ENCODE data around the gene TAF1C. TPM values are rescaled to one million over a fixed set of nuclear protein-coding genes. Genes with fewer than 3 reads are reported as not detected.

TAF1C gene
- total and polyA plus RNA-seq, 10 of the 15 experiments (the other 5 are each of a cell fraction or from before 2014, with no cell fraction given), result 0.98 to 40.1 (median 15.4) TPM

- H3K4me1 ChIP-seq (ENCODE audit: control insufficient read depth, insufficient read depth, low read length), result peaks cover 2% of the 10 kb centered on the region; the same call in 1 of the 2 replicates
- H3K27me3 ChIP-seq (replicated peaks in 1 of 2; ENCODE audit: control insufficient read depth in 2 of 2, insufficient read depth in 2 of 2, low read length in 1 of 2), result no peaks in the 10 kb centered on the region
- no peak overlapping the region for H3K27ac ChIP-seq (ENCODE audit: control insufficient read depth, insufficient read depth)
- H4K20me1 ChIP-seq (ENCODE audit: control insufficient read depth, insufficient read depth), result no peaks in the 10 kb centered on the region
- BruUV-seq (replicated peaks), result no TSS peak
- ChIA-PET CTCF (interaction anchor here (4.2 kb wide), 1 partner anchor 46 kb away, joined by 13 read pairs; no protein-coding TSS in a partner anchor), SMC1A (ENCODE audit: uncharacterized antibody, unreplicated experiment) (interaction anchor here (0.6 to 1.6 kb wide), 2 partner anchors 14 to 24 kb away, joined by 3 to 4 read pairs; partner anchors contain the start of gene MBTPS1), RAD21 (ENCODE audit: unreplicated experiment) (no interaction called here), POLR2A (no interaction called here)
- no peak overlapping the region for H3K9ac ChIP-seq (ENCODE audit: control insufficient read depth, insufficient read depth, low read length)
- no peak overlapping the region for H3K4me2 ChIP-seq (ENCODE audit: control insufficient read depth, insufficient read depth)
- in situ Hi-C loops (cut with MboI) (no loop called here), intact Hi-C loops (cut with micrococcal nuclease; ENCODE audit: unreplicated experiment) (no loop called here)
- no peak overlapping the region for H3K4me3 ChIP-seq
- no peaks in the 10 kb centered on the region for H3K9me3 ChIP-seq (replicated peaks; ENCODE audit: control insufficient read depth, insufficient read depth, low read length)
- H3K79me2 ChIP-seq (ENCODE audit: control insufficient read depth, insufficient read depth, low read length), result no peaks in the 10 kb centered on the region
- TF ChIP-seq HSF1 (IDR thresholded peaks at IDR 0.05; ENCODE audit: low read depth, low read length), result no peak
- TF ChIP-seq CBFB (IDR thresholded peaks at IDR 0.05; ENCODE audit: low read depth), result no peak
- no peak for TF ChIP-seq ZNF217 (IDR thresholded peaks at IDR 0.05)
- TF ChIP-seq EP300 (IDR thresholded peaks at IDR 0.05; ENCODE audit: borderline replicate concordance in 1 of 2, control insufficient read depth in 1 of 2, low read depth in 2 of 2, low read length in 2 of 2), result no peak
- no peak for TF ChIP-seq ZBTB4 (CRISPR knock-in tag; IDR thresholded peaks at IDR 0.05)
- TF ChIP-seq BCL11A (IDR thresholded peaks at IDR 0.05; ENCODE audit: low read depth, low read length), result no peak
- no peak for TF ChIP-seq ZBTB33 (IDR thresholded peaks at IDR 0.05)
- no peak for TF ChIP-seq CREM (IDR thresholded peaks at IDR 0.05; ENCODE audit: low read depth)
- TF ChIP-seq NFIC (IDR thresholded peaks at IDR 0.05; ENCODE audit: low read depth, low read length), result no peak
- TF ChIP-seq ZNF687 (IDR thresholded peaks at IDR 0.05), result no peak
- no peak overlapping the region for H2AFZ ChIP-seq (ENCODE audit: control insufficient read depth, low read depth, low read length)
- FAIRE-seq (no peak), ATAC-seq (no peak), DNase-seq (ENCODE audit: low read depth, low spot score) (no peak)
- 94% methylated on average over 5 of the region's 5 CpGs for WGBS (ENCODE audit: insufficient coverage, insufficient replicate concordance, low lambda C conversion rate, missing lambda C conversion rate)
- H3K36me3 ChIP-seq (ENCODE audit: control insufficient read depth in 2 of 2, insufficient read depth in 2 of 2, low read length in 1 of 2), result no peaks in the 10 kb centered on the region; a peak in 1 of 4 replicates
Observed at GRCh38 chr16:84131117-84131516, 55.7 kb downstream of the TAF1C start.
